Measurements from ENCODE around the gene GSTCD.
A peak's percentile ranks its signal among the peaks of the same experiment; 100 is the strongest.
"Not testable (repeated sequence)": the region's sequence is repeated elsewhere in the genome, so short reads cannot be mapped to it uniquely, and the experiment has no call there.

Gene GSTCD

GRCh38 chr4:105808030-105808749 is 99.6 kb downstream of the GSTCD start:
- no peak for DNase-seq

GRCh38 chr4:105808750-105809041 is 100.1 kb downstream of the GSTCD start:
- peak; percentile 66 for DNase-seq

- DNase-seq, result no peak
Observed at GRCh38 chr4:105815701-105816100, 107.1 kb downstream of the GSTCD start.

GRCh38 chr4:105822061-105822460 is 113.5 kb downstream of the GSTCD start:
- DNase-seq, result no peak

GRCh38 chr4:105828074-105828473 is 119.5 kb downstream of the GSTCD start:
- DNase-seq, result no peak

- DNase-seq, result no peak
Observed at GRCh38 chr4:105831189-105831588, 122.6 kb downstream of the GSTCD start.

- no peak for DNase-seq
Observed at GRCh38 chr4:105835177-105835576, 126.6 kb downstream of the GSTCD start.

GRCh38 chr4:105836537-105836936 is 128.0 kb downstream of the GSTCD start:
- no peak for DNase-seq

GRCh38 chr4:105837037-105837436 is 128.5 kb downstream of the GSTCD start:
- DNase-seq, result no peak

GRCh38 chr4:105838082-105838481 is 129.5 kb downstream of the GSTCD start:
- no peak for DNase-seq

- no peak for DNase-seq
Observed at GRCh38 chr4:105840426-105841174, 132.0 kb downstream of the GSTCD start.

- DNase-seq, result peak; percentile 31
Observed at GRCh38 chr4:105843941-105844340, 135.4 kb downstream of the GSTCD start.

GRCh38 chr4:105845559-105845958 is 137.0 kb downstream of the GSTCD start:
- DNase-seq, result no peak

- not testable (repeated sequence) for DNase-seq
Observed at GRCh38 chr4:105848359-105848758, 139.8 kb downstream of the GSTCD start.

- DNase-seq, result no peak
Observed at GRCh38 chr4:105851196-105851595, 142.6 kb downstream of the GSTCD start.

- not testable (repeated sequence) for DNase-seq
Observed at GRCh38 chr4:105852230-105852629, 143.6 kb downstream of the GSTCD start.

GRCh38 chr4:105858466-105859040 is 150.0 kb downstream of the GSTCD start:
- no peak for DNase-seq

- peak; percentile 51 for DNase-seq
Observed at GRCh38 chr4:105859233-105859632, 150.6 kb downstream of the GSTCD start.

GRCh38 chr4:105870963-105871362 is 162.4 kb downstream of the GSTCD start:
- DNase-seq, result no peak

- DNase-seq, result no peak
Observed at GRCh38 chr4:105871997-105872396, 163.4 kb downstream of the GSTCD start.

GRCh38 chr4:105875233-105875632 is 166.6 kb downstream of the GSTCD start:
- no peak for DNase-seq

GRCh38 chr4:105878668-105879067 is 170.1 kb downstream of the GSTCD start:
- no peak for DNase-seq

- DNase-seq, result no peak
Observed at GRCh38 chr4:105887508-105887907, 178.9 kb downstream of the GSTCD start.
